T-helper 2 cell treated with Interferon-gamma antibody and Interleukin-4, amounts not matched to agents 100 ng/mL and 5 ng/mL, for 36 hours (primary cell): Measurements from ENCODE around the gene MAPK7. TPM values are rescaled to one million over a fixed set of nuclear protein-coding genes. Genes with fewer than 3 reads are reported as not detected.
"Not testable (repeated sequence)": the region's sequence is repeated elsewhere in the genome, so short reads cannot be mapped to it uniquely, and the experiment has no call there.

ENCODE experiments used
- intact Hi-C: fragments of 100-400 bp; cut with micrococcal nuclease; formaldehyde crosslinking; loops from one replicate; pipeline ENCODE4 v1.15.1; 2023
- total RNA-seq: library from RNA; stranded (reverse); gene quantifications from 2 replicates; pipeline ENCODE4 v1.2.3, GENCODE V29; 2022

Gene MAPK7
- total RNA-seq, 1 donor from 2014 or later, result 38.7 TPM

DNA sequence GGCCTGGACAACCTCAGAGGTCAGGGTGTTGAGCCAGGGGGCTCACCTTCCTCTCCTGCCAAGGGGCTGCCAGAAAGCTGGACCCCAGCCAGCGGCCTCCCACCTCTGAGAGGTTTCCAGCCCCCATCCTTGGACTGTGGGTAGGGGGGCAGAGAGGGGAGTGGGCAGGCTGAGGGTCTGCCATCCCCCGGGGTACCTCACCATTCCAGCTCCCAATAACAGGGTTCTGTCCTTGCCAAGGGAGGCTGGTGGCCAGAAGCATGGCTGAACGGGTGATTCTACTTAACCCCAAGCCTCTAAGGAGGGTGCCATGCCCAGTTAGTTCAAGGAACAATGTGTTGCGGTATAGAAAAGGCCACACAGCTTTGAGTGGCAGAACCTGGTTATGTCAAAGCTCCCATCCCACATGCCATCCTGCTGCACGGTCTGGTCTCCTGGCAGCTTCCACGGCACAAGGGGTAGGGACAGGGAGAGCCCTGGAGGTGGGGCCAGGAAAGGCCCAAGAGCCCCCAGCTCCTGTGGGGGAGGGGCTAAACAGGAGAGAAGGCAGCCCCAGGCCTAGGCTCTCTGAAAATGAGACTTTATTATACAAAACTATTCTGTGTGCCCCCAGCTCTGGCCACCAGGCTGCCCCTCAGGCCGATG lies 35.6 kb upstream of the MAPK7 start:
- intact Hi-C loops, result no loop called here

DNA sequence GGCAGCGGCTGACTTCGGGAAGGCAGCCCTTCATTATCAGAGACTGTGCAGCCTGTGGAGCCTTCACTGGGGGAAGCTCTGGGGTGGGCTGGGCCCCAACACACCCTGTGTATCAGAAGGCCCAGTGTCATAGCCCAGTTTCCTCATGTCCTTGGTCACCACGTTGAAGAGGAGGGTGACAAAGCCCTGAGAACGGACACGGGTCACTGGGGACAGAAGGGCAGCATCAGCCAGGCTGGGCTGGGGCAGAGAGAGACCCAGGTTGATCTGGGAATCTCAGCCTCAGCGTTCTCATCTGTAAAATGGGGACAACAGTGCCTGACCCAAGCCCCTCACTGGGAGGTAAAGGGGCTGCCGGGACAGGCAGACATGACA lies 35.1 kb upstream of the MAPK7 start:
- intact Hi-C loops, result no loop called here

GRCh38 chr17:19343671-19344151 lies 34.6 kb upstream of the MAPK7 start:
- intact Hi-C loops, result no loop called here

GRCh38 chr17:19344311-19345066 lies 33.8 kb upstream of the MAPK7 start:
- intact Hi-C loops, result no loop called here

- intact Hi-C loops, result no loop called here
These were observed 33.2 kb upstream of the MAPK7 start for GRCh38 chr17:19345067-19345460.

- intact Hi-C loops, result no loop called here
These were observed 32.6 kb upstream of the MAPK7 start for GRCh38 chr17:19345486-19346350.

DNA sequence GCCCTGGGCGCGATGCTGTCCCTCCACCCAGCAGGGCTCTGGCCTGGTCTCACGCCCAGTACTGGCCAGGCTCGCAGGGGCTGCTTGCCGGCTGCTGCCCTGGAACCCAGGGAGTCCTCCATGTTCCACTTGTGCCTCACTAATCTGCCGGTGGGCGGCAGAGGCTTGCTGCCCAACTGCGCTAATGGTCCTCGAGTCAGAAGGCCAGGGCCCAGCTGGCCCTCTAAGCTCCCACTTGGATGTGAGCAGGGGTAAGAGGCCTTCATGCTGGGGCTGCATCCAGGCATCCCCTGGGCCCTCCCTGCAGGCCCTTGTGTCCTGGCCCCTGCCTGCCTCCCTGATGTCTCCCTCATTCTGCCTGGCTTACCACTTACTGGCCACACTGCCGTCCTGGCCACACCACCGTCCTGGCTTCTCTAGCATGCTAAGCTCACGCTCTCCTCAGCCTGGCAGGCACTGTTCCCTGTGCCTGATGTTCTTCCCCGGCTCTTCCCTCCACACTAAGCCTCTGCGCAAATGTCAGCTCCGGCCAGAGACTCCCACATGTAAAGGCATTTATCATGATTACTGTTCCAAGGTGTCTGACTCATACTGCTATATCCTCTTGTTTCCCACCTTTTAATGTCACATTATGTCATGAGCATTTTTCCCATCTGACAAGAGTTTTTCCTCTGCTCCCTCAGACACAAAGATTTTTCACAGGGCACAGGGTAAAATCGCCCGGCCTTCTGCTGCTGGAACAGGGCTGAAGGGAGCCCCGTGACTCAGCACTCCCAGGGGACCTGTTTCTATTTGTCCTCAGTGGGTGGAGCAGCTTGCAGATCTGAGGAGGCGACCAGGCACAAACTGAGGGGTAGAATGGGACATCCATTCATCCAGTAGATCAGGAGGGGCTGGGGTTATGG lies 31.7 kb upstream of the MAPK7 start:
- intact Hi-C loops, result no loop called here

DNA sequence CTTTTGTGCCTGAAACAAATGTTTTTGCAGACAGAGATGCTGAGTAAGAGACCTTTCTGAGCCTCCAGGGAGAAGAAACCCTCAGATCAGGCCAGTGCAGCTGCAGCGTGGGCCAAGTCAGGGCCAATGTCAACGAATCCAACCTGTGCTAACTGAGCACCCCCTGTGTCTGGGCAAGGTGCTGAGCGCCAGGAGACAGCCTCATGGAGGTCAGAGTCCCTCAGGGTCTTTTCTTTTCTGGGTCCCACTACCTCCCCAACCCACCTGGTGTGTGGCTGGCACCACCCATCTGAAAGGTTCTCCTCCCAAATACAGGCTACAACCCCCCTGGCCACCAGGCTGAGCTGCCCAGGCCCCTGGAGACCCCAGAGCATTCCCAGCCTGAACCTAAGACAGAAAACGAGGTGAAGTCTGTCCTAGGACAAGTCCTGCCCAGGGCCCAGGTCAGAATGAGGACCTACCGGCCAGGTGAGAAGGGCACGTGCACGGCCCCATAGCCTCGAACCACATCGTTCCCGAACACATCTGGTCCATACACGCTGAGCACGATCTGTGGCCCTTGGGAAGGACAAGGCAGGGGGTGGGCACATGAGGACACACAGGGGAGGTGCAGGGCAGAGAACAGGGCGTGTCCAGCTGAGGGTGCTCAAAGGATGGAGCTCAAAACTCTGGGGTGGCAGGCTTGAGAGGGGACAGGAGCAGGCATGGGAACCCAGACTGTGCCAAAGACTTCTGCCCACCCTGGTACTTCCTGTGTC lies 30.8 kb upstream of the MAPK7 start:
- intact Hi-C loops, result no loop called here

DNA sequence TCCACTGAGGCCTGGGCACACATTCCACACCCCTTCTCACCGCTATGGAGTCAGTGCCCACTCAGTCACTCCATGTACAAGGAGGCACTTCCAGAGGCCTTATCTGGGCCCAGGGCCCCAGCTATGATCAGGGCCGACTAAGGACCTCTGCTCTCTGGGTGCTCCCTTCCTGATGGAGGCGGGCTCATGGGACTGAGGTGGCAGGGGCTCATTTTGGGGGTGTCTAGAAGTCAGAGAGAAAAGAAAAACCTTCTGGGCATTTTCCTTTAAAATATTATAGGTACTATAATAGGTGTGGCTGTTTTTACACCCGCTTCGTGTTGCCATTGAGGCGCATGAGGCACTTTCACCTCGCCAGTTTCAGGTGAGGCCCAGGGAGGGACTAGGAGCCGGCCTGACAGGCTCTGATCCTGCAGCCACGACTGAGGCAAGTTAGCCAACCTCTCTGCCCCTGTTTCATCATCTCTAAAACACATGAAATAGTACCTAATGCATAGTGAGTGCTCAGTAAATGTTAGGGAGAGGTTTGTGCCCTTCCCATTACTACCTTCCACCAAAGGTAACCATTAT lies 30.1 kb upstream of the MAPK7 start:
- intact Hi-C loops, result no loop called here

DNA sequence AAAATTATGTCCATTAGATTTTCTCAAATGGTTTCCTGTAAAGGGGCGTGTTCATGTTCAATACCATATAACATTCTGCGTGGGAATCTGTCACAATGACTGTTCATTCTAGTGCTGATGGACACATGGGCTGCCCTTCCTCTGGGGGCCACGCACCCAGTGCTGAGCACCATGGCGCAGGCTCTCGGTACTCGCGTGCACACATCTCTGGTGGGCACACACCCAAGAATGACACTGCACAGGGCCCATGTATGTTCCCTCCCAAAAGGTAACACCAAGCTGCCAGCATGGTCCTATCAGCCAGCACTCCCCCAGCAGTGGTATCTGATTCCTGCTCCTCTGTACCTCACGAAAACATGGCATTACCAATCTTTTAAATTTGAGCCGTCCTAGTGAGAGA lies 29.5 kb upstream of the MAPK7 start:
- intact Hi-C loops, result no loop called here

- intact Hi-C loops, result not testable (repeated sequence)
These were observed 24.9 kb upstream of the MAPK7 start for GRCh38 chr17:19353401-19353800.

GRCh38 chr17:19354748-19355147 lies 23.6 kb upstream of the MAPK7 start:
- intact Hi-C loops, result no loop called here

DNA sequence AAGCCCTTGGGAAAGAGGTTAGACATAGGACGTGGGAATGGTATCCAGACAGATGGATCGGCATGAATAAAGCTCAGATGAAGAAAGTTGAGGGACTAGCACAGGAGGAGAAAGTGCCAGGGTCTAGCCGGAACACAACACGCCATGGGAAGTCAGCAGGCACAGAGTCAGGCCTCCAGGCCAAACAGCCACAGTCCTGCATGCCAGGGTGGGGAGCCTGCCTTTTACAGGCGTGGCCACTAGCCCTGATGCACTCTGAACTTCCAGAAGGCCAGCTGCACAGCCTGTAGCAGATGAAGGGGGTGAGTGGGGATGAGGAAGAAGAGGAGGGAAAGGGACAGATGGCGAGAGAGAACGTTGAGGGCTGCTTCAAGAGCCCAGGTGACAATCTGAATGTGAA lies 20.9 kb upstream of the MAPK7 start:
- intact Hi-C loops, result no loop called here

DNA sequence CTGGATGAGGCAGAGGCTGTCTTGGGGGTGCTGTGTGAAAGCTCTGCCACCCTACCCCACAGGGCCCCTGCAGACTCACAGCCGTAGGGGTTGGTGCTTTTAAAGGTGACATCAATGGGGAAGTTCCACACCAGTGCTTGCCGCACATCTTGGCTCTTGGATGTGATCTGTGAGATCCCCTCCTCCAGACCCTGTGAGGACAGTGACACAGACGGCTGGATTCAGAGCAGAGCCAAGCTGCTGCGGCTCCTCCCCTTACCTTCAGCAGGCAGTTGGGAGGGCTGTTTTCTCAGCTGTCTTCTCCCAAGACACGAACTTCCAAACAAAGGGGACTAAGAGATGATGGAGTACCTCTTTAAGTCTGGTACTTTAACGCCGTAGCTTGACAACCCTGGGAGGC lies 20.5 kb upstream of the MAPK7 start:
- intact Hi-C loops, result no loop called here

DNA sequence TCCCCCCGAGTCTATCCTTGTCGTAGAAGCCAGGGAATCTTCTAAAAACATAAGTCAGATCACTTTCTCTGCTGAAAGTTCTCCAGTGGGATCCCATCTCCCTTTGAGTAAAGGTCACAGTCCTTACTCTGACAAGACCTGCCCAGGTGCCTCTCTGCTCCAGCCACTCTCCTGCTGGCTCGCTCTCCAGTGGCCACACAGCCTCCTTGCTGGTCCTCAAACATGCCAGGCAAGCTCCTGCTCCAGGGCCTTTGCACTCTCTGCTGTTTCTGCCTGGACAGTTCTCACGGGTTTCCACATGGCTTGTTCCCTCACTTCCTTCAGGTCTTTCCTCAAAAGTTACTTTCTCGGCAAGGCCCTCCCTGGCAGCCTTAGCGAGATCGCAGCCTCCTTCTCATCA lies 19.1 kb upstream of the MAPK7 start:
- intact Hi-C loops, result no loop called here

GRCh38 chr17:19359856-19360255 lies 18.4 kb upstream of the MAPK7 start:
- intact Hi-C loops, result loop anchor here (5.0 kb wide), 3 partner anchors 102 to 407 kb away; partner anchors contain the start of gene ALDH3A2

GRCh38 chr17:19360772-19361171 lies 17.5 kb upstream of the MAPK7 start:
- intact Hi-C loops, result loop anchor here (5.0 kb wide), 3 partner anchors 102 to 407 kb away; partner anchors contain the start of gene ALDH3A2

GRCh38 chr17:19361326-19361725 lies 17.0 kb upstream of the MAPK7 start:
- intact Hi-C loops, result loop anchor here (5.0 kb wide), 3 partner anchors 101 to 406 kb away; partner anchors contain the start of gene ALDH3A2

DNA sequence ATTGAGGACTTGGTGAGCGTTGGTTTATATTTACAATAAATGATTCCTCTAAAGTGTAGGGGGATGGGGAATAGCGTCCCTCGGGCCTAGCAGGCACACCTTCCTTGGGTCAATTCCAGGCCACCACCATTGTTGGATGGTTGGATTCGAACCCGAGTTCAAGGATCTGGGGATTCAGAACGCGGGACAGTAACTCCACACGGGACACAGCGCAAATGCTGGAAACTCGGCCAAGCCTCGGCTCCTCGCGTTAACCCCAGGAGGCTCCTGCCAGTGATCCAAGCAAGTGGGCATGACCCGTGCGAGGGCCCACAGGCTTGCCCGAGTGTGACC lies 16.4 kb upstream of the MAPK7 start:
- intact Hi-C loops, result loop anchor here (1.0 to 5.0 kb wide), 7 partner anchors 8 to 405 kb away; partner anchors contain the start of genes ALDH3A2 and MAPK7
